Thoracic aorta (tissue), 2 donors: Measurements from ENCODE around the gene CCDC27. TPM values are rescaled to one million over a fixed set of nuclear protein-coding genes. Genes with fewer than 3 reads are reported as not detected.

Source experiments
- ATAC-seq: fragments of 150-250 bp; one replicate; pipeline ENCODE4 v1.8.0; 2017; ENCODE audit warnings: low read depth; ENCODE audit not compliant: insufficient number of reproducible peaks, low FRiP score
- DNase-seq: peaks from one replicate; pipeline ENCODE4 v3.0.0-alpha.2; 2020; ENCODE audit warnings: low spot score
- H3K27ac ChIP-seq, 2 donors: fragments of 200-600 bp; sonication (generic); 1 replicate in 1 of 2; 2 replicates in 1 of 2; pipeline ENCODE4 v1.5.1; 2016; ENCODE audit warnings: mild to moderate bottlenecking in 2 of 2, moderate library complexity in 2 of 2
- H3K27me3 ChIP-seq: fragments of 200-600 bp; sonication (generic); replicated peaks from 2 replicates; pipeline ENCODE4 v1.6.0; 2016; ENCODE audit warnings: mild to moderate bottlenecking; ENCODE audit not compliant: insufficient read depth
- H3K36me3 ChIP-seq: fragments of 200-600 bp; sonication (generic); one replicate; pipeline ENCODE4 v1.5.1; 2016
- H3K4me1 ChIP-seq, 2 donors: fragments of 200-600 bp; sonication (generic); 1 replicate in 1 of 2; 2 replicates in 1 of 2; pipeline versions ENCODE4 v1.5.1 to v1.6.0; 2016; ENCODE audit warnings: low read depth in 2 of 2, mild to moderate bottlenecking in 1 of 2; ENCODE audit not compliant: control insufficient read depth in 1 of 2
- H3K4me3 ChIP-seq: fragments of 200-600 bp; sonication (generic); 2 replicates; pipeline ENCODE4 v1.5.1; 2016; ENCODE audit warnings: mild to moderate bottlenecking
- H3K9me3 ChIP-seq: fragments of 200-600 bp; sonication (generic); 2 replicates; pipeline ENCODE4 v1.5.1; 2016
- total RNA-seq, 2 donors: library from RNA; depleted of rRNA; stranded (reverse); fragments of >200 nt; gene quantifications; one replicate each; pipeline versions ENCODE4 v1.1.0 to v1.2.3, GENCODE V29; 2016
- TF ChIP-seq, protein P1 (sequence below): fragments of 200-600 bp; sonication (generic); IDR thresholded peaks from one replicate; pipeline ENCODE4 v1.5.1; 2019; ENCODE audit warnings: antibody characterized with exemption

Gene CCDC27
- total RNA-seq, 2 donors from 2014 or later = not detected

DNA sequence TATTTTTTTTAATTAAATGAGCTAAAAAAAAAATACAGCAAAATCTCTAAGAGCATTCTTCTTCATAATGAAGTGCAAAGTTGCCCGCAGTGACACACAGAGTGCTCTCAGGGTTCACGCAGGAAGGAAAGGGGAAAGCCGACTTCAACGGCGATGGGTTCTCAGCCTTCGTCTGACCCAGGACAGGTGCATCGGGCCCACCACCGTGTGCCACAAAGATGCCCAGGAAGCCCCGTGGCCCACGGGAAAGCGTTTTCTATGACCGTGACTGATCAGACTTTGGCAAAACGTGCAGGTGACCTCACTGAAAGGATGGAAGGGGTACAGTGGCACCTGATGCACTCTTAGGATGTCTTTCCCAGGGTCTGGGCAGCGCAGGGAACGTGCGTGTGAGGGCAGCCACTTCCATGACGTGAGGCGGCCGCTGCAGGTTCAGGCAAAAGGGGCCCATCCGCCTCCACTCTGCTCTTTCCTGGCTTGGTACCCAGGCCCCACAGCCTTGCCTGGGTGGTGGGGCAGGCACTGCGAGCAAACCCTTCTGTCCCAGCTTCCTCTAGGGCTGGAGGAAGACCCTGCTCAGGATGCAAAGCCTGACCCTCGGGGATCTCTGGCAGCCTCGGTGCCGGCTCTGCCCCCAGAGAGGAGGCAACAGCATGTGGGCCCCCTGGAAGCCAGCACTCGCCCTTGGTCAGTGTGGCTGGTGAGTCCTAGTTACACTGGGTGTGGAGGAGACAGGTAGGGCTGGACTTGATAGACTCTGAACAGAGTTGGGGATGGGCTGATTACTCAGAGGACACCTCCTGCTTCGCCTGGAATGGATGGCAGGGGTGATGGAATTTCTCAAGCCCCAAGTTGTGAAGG lies 35.7 kb downstream of the CCDC27 start:
- H3K4me3 ChIP-seq = no peak overlapping the region
- TF ChIP-seq, protein P1, sequence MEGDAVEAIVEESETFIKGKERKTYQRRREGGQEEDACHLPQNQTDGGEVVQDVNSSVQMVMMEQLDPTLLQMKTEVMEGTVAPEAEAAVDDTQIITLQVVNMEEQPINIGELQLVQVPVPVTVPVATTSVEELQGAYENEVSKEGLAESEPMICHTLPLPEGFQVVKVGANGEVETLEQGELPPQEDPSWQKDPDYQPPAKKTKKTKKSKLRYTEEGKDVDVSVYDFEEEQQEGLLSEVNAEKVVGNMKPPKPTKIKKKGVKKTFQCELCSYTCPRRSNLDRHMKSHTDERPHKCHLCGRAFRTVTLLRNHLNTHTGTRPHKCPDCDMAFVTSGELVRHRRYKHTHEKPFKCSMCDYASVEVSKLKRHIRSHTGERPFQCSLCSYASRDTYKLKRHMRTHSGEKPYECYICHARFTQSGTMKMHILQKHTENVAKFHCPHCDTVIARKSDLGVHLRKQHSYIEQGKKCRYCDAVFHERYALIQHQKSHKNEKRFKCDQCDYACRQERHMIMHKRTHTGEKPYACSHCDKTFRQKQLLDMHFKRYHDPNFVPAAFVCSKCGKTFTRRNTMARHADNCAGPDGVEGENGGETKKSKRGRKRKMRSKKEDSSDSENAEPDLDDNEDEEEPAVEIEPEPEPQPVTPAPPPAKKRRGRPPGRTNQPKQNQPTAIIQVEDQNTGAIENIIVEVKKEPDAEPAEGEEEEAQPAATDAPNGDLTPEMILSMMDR = no peak
- peaks cover 0 to 5% of the 10 kb centered on the region in 2 donors for H3K4me1 ChIP-seq
- H3K36me3 ChIP-seq = peaks cover 48% of the 10 kb centered on the region
- H3K27me3 ChIP-seq = no peaks in the 10 kb centered on the region
- H3K9me3 ChIP-seq = no peaks in the 10 kb centered on the region
- no peak overlapping the region for H3K27ac ChIP-seq
- DNase-seq (no peak), ATAC-seq (no peak)

DNA sequence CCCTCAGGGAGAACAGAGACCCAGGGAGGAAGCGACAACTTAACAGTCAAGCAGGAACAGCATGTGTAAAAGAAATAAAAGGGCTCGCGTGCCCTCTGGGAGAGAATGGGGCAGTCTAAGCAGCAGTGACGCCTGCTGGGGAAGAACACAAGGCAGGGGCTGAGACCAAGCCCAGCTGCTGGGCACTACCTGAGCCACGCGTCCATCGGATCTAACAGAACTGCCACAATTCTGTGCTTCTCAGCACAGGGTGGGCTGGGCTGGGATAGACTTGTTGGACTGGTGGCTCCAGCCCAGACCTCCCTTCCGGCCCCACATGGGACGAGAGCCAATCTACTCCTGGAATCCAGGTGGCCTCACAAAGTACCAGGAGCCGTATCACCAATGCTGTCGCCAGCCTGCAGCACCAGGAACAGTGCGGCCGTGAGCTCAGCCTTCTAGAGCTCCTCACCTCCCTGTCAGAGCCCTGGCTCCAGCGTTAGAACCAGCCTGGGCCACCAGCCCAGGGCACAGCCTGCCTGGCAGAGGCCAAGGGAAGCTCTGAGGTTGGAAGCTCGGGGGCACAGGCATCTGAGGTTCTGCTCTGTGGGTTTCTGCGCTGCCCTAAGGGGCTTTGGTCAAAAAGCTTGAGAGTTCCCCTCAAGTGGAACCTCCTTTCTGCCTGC lies 36.6 kb downstream of the CCDC27 start:
- no peak overlapping the region for H3K4me3 ChIP-seq
- H3K9me3 ChIP-seq = no peaks in the 10 kb centered on the region
- TF ChIP-seq, protein P1 = no peak
- peaks cover 41% of the 10 kb centered on the region for H3K36me3 ChIP-seq
- no peak for DNase-seq
- ATAC-seq = no peak
- H3K4me1 ChIP-seq = peaks cover 2 to 14% of the 10 kb centered on the region in 2 donors
- H3K27me3 ChIP-seq = no peaks in the 10 kb centered on the region
- H3K27ac ChIP-seq = no peak overlapping the region

DNA sequence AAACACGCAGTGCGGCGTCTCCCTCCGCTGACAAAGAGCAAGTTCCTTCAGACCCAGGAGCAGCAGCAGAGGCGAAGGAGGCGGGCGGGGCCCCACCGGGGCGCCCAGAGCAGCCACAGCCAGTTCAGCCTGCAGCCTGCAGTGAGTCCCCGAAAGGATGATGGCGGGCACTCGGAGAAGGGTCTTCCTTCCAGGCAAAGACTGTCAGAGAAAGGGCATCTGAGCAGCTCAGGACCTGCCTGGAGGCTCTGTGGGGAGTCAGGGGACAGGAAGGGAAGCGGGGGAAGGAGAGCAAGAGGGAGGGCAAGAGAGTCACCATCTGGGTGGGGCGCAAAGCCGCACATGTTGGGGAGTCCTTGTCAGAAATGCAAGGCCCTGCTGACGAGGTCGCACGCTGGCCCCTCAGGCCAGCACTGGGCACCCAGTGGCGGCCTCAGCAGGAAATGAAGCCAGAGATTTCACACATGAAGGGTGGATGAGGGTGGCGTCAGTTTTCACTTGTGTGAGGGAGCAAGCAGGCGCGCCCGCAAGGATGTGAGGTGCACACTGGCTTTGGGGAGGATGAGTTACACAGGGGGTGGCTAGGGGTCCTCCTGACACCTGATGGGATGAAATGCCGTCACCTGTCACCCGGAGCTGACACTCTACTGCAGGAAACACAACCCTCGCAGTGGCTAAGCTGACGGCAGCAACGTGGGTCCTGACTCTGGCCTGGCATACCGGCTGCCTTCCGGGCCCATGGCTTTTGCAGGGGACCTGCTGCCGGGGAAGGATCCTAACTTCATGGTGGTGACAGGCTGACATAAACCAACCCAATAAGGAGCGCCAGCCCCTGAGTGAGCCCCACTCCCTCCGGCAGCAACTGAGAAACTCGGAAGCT lies 37.4 kb downstream of the CCDC27 start:
- no peak overlapping the region for H3K4me3 ChIP-seq
- no peaks in the 10 kb centered on the region for H3K27me3 ChIP-seq
- no peak overlapping the region for H3K27ac ChIP-seq
- no peak for ATAC-seq
- H3K9me3 ChIP-seq = no peaks in the 10 kb centered on the region
- no peak for DNase-seq
- TF ChIP-seq, protein P1 = no peak
- peaks cover 10 to 22% of the 10 kb centered on the region in 2 donors for H3K4me1 ChIP-seq
- H3K36me3 ChIP-seq = peaks cover 34% of the 10 kb centered on the region

DNA sequence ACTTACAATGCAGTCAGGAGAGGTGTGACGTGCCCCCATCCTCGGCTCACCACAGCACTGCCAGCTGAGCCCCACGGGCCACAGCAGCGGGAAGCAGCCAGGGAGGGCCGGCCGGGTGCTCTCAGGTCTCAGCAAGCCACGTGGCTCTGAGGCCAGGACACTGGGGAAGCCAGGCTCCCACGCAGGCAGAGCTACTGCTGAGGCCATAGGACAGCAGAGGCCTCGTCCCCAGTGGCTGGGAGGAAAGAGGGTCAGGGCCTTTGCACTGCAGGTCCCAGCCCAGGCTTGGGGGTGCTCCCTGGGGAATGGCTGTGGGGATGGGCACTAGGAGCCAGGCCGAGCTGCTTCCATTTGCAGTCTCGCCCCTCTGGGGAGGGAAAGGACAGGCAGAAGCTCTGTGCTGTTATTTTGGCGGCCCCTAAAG lies 38.3 kb downstream of the CCDC27 start:
- peaks cover 25% of the 10 kb centered on the region for H3K36me3 ChIP-seq
- no peaks in the 10 kb centered on the region for H3K27me3 ChIP-seq
- H3K4me3 ChIP-seq = no peak overlapping the region
- no peak for ATAC-seq
- TF ChIP-seq, protein P1 = no peak
- peaks cover 19 to 30% of the 10 kb centered on the region in 2 donors for H3K4me1 ChIP-seq
- DNase-seq = no peak
- no peaks in the 10 kb centered on the region for H3K9me3 ChIP-seq
- H3K27ac ChIP-seq = no peak overlapping the region

DNA sequence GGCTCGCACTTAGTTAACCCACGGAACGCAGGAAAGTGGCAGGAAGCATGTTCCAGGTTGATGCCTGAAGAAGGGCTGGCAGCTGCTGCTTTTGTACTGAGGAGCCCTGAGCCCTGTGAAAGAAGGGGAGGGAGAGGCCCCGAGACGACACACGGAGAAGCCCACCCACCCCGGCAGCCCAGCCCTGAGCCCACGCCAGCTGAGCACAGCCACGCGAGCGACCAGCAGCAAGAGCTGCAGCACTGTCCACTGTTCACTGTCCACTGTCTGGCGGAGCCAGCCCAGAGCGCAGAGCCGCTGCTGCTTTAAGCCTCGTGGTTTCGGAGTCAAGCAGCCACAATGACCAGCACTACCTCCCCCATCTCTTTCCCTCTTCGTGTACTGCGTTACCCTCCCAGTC lies 38.7 kb downstream of the CCDC27 start:
- Histone ChIP-seq H3K27me3 (no peaks in the 10 kb centered on the region), H3K4me1 (peaks cover 19 to 32% of the 10 kb centered on the region in 2 donors), H3K27ac (no peak overlapping the region), H3K9me3 (no peaks in the 10 kb centered on the region), H3K4me3 (no peak overlapping the region), H3K36me3 (peaks cover 22% of the 10 kb centered on the region)
- no peak for ATAC-seq
- TF ChIP-seq, protein P1 = no peak
- DNase-seq = no peak
